Body of pancreas (tissue), 4 donors: ENCODE results near the gene MGRN1.

Experiments
- CTCF ChIP-seq, 7 experiments: fragments of 450-650 bp in 4 of 7; fragments of 200-600 bp in 3 of 7; sonication (generic) in 3 of 7; IDR thresholded peaks; one replicate each; pipeline ENCODE4 v1.5.1; 2016 to 2019; ENCODE audit warnings: antibody characterized with exemption in 7 of 7
- POLR2A ChIP-seq, 3 donors: fragments of 450-650 bp; IDR thresholded peaks; one replicate each; pipeline ENCODE4 v1.6.1; 2016; ENCODE audit warnings: antibody characterized with exemption in 3 of 3, mild to moderate bottlenecking in 2 of 3

DNA sequence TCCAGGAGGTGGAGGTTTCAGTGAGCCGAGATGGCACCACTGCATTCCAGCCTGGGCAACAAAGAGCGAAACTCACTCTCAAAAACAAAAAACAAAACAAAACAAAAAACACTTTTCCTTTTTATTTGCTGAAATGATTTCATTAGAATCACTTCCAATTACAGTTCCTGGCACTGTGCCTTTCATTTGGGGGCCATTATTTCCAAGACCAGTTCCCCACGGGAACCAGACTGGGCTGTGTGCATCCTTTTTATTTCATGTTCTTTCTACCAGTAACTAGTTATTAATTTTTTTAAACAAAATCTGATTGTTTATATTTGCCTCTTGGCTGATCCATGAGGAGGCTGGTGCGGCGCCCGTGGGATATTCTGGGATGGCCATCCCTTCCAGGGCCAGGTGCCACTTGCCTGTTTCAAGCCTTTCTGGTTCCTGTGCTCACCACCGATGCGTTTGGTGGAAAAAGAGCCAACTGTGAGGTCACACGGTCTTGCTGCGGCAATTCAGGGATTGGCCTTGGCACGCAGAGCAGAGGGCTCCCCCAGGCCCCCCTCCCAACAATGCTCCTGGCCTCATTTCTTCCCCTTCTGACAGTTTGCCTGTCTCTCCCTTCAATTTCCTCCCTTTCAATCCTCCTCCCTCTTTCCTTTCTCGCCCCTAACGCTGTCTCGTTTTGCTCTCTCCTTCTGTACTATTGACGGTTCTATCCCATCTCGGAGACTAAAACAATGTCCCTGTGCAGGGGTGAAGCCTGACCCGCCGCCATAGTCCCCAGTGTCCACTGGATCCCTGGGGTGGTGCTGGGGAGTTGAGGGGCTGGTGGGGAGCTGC lies 23.4 kb upstream of the MGRN1 start:
- TF ChIP-seq CTCF (IDR thresholded peaks at IDR 0.05) (no peak), POLR2A (IDR thresholded peaks at IDR 0.05) (no peak)
